IPS-NIHi7 (cell line): ENCODE data around the gene AP1S2.
"Not testable (repeated sequence)": the region's sequence is repeated elsewhere in the genome, so short reads cannot be mapped to it uniquely, and the experiment has no call there.

Source experiments
- DNase-seq: peaks from one replicate; pipeline ENCODE4 v3.0.0; 2012; ENCODE audit warnings: mixed read lengths; ENCODE audit errors: extremely low spot score

Gene AP1S2

GRCh38 chrX:15854712-15855567, at the start of gene AP1S2:
Gene AP1S2, minus strand, starts transcription at chrX:15854813. Its CDS starts 2,289 bp downstream, at chrX:15852524.
- DNase-seq = peak; percentile 95

GRCh38 chrX:15903186-15903681, 48.6 kb upstream of the AP1S2 start:
- no peak for DNase-seq

- no peak for DNase-seq
These were observed 40.7 kb upstream of the AP1S2 start for GRCh38 chrX:15895334-15895733.

- no peak for DNase-seq
These were observed 40.1 kb upstream of the AP1S2 start for GRCh38 chrX:15894724-15895123.

- no peak for DNase-seq
These were observed 35.9 kb upstream of the AP1S2 start for GRCh38 chrX:15890463-15890862.

- no peak for DNase-seq
These were observed 33.4 kb upstream of the AP1S2 start for GRCh38 chrX:15888062-15888461.

- DNase-seq = no peak
These were observed 28.9 kb upstream of the AP1S2 start for GRCh38 chrX:15883540-15883863.

GRCh38 chrX:15882704-15883539, 28.3 kb upstream of the AP1S2 start:
- no peak for DNase-seq

- DNase-seq = no peak
These were observed 26.8 kb upstream of the AP1S2 start for GRCh38 chrX:15881381-15881897.

GRCh38 chrX:15877914-15878313, 23.3 kb upstream of the AP1S2 start:
- not testable (repeated sequence) for DNase-seq

- no peak for DNase-seq
These were observed 22.8 kb upstream of the AP1S2 start for GRCh38 chrX:15877380-15877779.

GRCh38 chrX:15874672-15875071, 20.1 kb upstream of the AP1S2 start:
- no peak for DNase-seq

GRCh38 chrX:15873566-15873965, 19.0 kb upstream of the AP1S2 start:
- DNase-seq = no peak

GRCh38 chrX:15870310-15870709, 15.7 kb upstream of the AP1S2 start:
- DNase-seq = no peak

- no peak for DNase-seq
These were observed 15.1 kb upstream of the AP1S2 start for GRCh38 chrX:15869695-15870094.

GRCh38 chrX:15866147-15866546, 11.5 kb upstream of the AP1S2 start:
- peak; percentile 35 for DNase-seq

- no peak for DNase-seq
These were observed 10.0 kb upstream of the AP1S2 start for GRCh38 chrX:15864629-15865028.

GRCh38 chrX:15864023-15864422, 9.4 kb upstream of the AP1S2 start:
- no peak for DNase-seq

- no peak for DNase-seq
These were observed 6.3 kb upstream of the AP1S2 start for GRCh38 chrX:15860921-15861320.

GRCh38 chrX:15858051-15858450, 3.4 kb upstream of the AP1S2 start:
- no peak for DNase-seq

- DNase-seq = no peak
These were observed 2.0 kb upstream of the AP1S2 start for GRCh38 chrX:15856636-15857035.

- no peak for DNase-seq
These were observed 1.6 kb upstream of the AP1S2 start for GRCh38 chrX:15856222-15856587.
